B cell (primary cell): ENCODE data around the gene GTPBP6. TPM values are rescaled to one million over a fixed set of nuclear protein-coding genes. Genes with fewer than 3 reads are reported as not detected.

ENCODE experiments used
- ATAC-seq: fragments of 200-7000 bp; cut with Tn5 transposase; one replicate; pipeline ENCODE4 v1.10.0; 2021; ENCODE audit warnings: low read depth, mild to moderate bottlenecking, moderate number of reproducible peaks, moderate library complexity
- CTCF ChIA-PET: fragments of 350-600 bp; sonication (Branson Sonifier 250); formaldehyde crosslinking; loops from one replicate; lab custom pipeline; 2021; ENCODE audit warnings: antibody characterized with exemption, inconsistent platforms; lab: Charles Lee
- POLR2A ChIA-PET: fragments of 350-600 bp; sonication (Branson Sonifier 250); formaldehyde crosslinking; loops from one replicate; lab custom pipeline; 2021; ENCODE audit warnings: antibody characterized with exemption; lab: Charles Lee
- DNase-seq: peaks from one replicate; pipeline ENCODE4 v3.0.0; 2013
- H2AFZ ChIP-seq: 2 replicates; pipeline ENCODE4 v1.6.1; 2012; ENCODE audit warnings: mild to moderate bottlenecking, low read depth, low read length; ENCODE audit not compliant: insufficient read depth, poor library complexity, severe bottlenecking
- H3K27ac ChIP-seq, 2 donors: 1 replicate in 1 of 2; 2 replicates in 1 of 2; pipeline ENCODE4 v1.5.1; 2012 to 2013; ENCODE audit warnings: low read length in 2 of 2, mild to moderate bottlenecking in 2 of 2, moderate library complexity in 1 of 2
- H3K27me3 ChIP-seq, 4 experiments: fragments of 200-600 bp in 1 of 4; sonication (generic) in 1 of 4; replicated peaks in 1 of 4; 1 replicate in 2 of 4; 2 replicates in 2 of 4; pipeline versions ENCODE4 v1.6.1 to v1.7.0; 2013 to 2016; ENCODE audit warnings: low read length in 3 of 4, mild to moderate bottlenecking in 2 of 4, mixed read lengths in 1 of 4, moderate library complexity in 1 of 4; ENCODE audit not compliant: insufficient read depth in 4 of 4, control insufficient read depth in 3 of 4; ENCODE audit errors: control extremely low read depth in 1 of 4
- H3K36me3 ChIP-seq, 2 experiments: replicated peaks in 1 of 2; 1 replicate in 1 of 2; 2 replicates in 1 of 2; pipeline versions ENCODE4 v1.6.1 to v1.7.1; 2013; ENCODE audit warnings: low read length in 1 of 2; ENCODE audit not compliant: insufficient read depth in 2 of 2, control insufficient read depth in 1 of 2; ENCODE audit errors: control extremely low read depth in 1 of 2, extremely low read depth in 1 of 2
- H3K4me1 ChIP-seq, 2 donors: fragments of 200-600 bp in 1 of 2; sonication (generic) in 1 of 2; 1 replicate in 1 of 2; 2 replicates in 1 of 2; pipeline versions ENCODE4 v1.5.1 to v1.6.1; 2013 to 2017; ENCODE audit warnings: low read length in 2 of 2; ENCODE audit not compliant: control insufficient read depth in 2 of 2, insufficient read depth in 2 of 2
- H3K4me2 ChIP-seq: replicated peaks from 2 replicates; pipeline ENCODE3; 2012; ENCODE audit warnings: mild to moderate bottlenecking, low read depth, low read length; ENCODE audit not compliant: poor library complexity, severe bottlenecking
- H3K4me3 ChIP-seq, 5 experiments: fragments of 200-600 bp in 1 of 5; sonication (generic) in 1 of 5; 1 replicate in 3 of 5; 2 replicates in 2 of 5; pipeline versions ENCODE4 v1.5.1 to v1.7.0; 2011 to 2016; ENCODE audit warnings: low read length in 4 of 5, mild to moderate bottlenecking in 4 of 5, low read depth in 2 of 5, control low read depth in 1 of 5, moderate library complexity in 1 of 5; ENCODE audit not compliant: insufficient read depth in 1 of 5; ENCODE audit errors: control extremely low read depth in 1 of 5, extremely low read depth in 1 of 5
- H3K79me2 ChIP-seq: fragments of 200-600 bp; sonication (generic); one replicate; pipeline ENCODE4 v1.6.0; 2016; ENCODE audit warnings: low read length; ENCODE audit not compliant: control insufficient read depth, insufficient read depth
- H3K9ac ChIP-seq: fragments of 200-600 bp; sonication (generic); 2 replicates; pipeline ENCODE4 v1.6.1; 2017; ENCODE audit warnings: mild to moderate bottlenecking, low read length, moderate library complexity
- H3K9me3 ChIP-seq, 3 donors: one replicate each; pipeline versions ENCODE4 v1.6.1 to v1.7.1; 2013; ENCODE audit warnings: low read length in 2 of 3; ENCODE audit not compliant: control insufficient read depth in 2 of 3, insufficient read depth in 1 of 3; ENCODE audit errors: control extremely low read depth in 1 of 3
- H4K20me1 ChIP-seq: 2 replicates; pipeline ENCODE4 v1.6.0; 2012; ENCODE audit warnings: mild to moderate bottlenecking, low read length; ENCODE audit not compliant: insufficient read depth, control insufficient read depth, poor library complexity, severe bottlenecking
- H3K27ac Mint-ChIP-seq: one replicate; pipeline ENCODE4 v1.8.0; 2021; ENCODE audit warnings: mixed read lengths
- H3K27me3 Mint-ChIP-seq: one replicate; pipeline ENCODE4 v1.8.0; 2021; ENCODE audit warnings: mixed read lengths
- H3K4me1 Mint-ChIP-seq: one replicate; pipeline ENCODE4 v1.8.0; 2021; ENCODE audit warnings: mixed read lengths
- H3K4me3 Mint-ChIP-seq: one replicate; pipeline ENCODE4 v1.8.0; 2021; ENCODE audit warnings: mixed read lengths
- H3K9me3 Mint-ChIP-seq: one replicate; pipeline ENCODE4 v1.8.0; 2022; ENCODE audit warnings: mixed read lengths; ENCODE audit not compliant: insufficient read depth
- EZH2 ChIP-seq: IDR thresholded peaks from 2 replicates; pipeline ENCODE4 v1.6.1; 2012; ENCODE audit warnings: borderline replicate concordance, low read depth, mild to moderate bottlenecking, moderate library complexity, low read length; ENCODE audit not compliant: insufficient read depth, poor library complexity, severe bottlenecking
- WGBS: methylation state at CpG from one replicate; pipeline ENCODE4 v1.1.5; 2013; ENCODE audit warnings: missing lambda C conversion rate; ENCODE audit not compliant: insufficient coverage; 5-methylcytosine and 5-hydroxymethylcytosine counted together
- intact Hi-C: fragments of 100-400 bp; cut with micrococcal nuclease; formaldehyde crosslinking; loops from one replicate; pipeline ENCODE4 v1.10.0; 2022
- polyA plus RNA-seq: library from polyadenylated mRNA; depleted of rRNA; stranded (reverse); fragments of >200 nt; gene quantifications from 2 replicates; pipeline ENCODE4 v1.2.3, GENCODE V29; 2012
- total RNA-seq, 2 donors: library from RNA; stranded (reverse); fragments of 120-200 nt in 1 of 2; gene quantifications; 1 replicate in 1 of 2; 2 replicates in 1 of 2; pipeline versions ENCODE4 v1.2.3 to v1.2.4, GENCODE V29; 2013 to 2022
- TF ChIP-seq, protein P1 (sequence below): fragments of 200-600 bp; IDR thresholded peaks from one replicate; pipeline ENCODE4 v1.8.0; 2022; ENCODE audit warnings: antibody characterized with exemption, mild to moderate bottlenecking

The GTPBP6 gene
- total and polyA plus RNA-seq, 2 donors (not counting 1 experiment from before 2014, with no cell fraction given), result 72.9 to 82.9 TPM

GRCh38 chrX:275476-275966 is 43.1 kb downstream of the GTPBP6 start:
- peak overlapping the region; percentile 85 for H2AFZ ChIP-seq

GRCh38 chrX:274904-275475 is 43.6 kb downstream of the GTPBP6 start:
- H3K9me3 Mint-ChIP-seq, result no peaks in the 10 kb centered on the region
- no peaks in the 10 kb centered on the region for H3K27me3 Mint-ChIP-seq
- ChIA-PET CTCF (no interaction called here), POLR2A (no interaction called here)
- peak overlapping the region; percentile 99 for H3K4me2 ChIP-seq
- no peak for TF ChIP-seq EZH2
- peak overlapping the region; percentile 78 for H3K4me3 Mint-ChIP-seq
- intact Hi-C loops, result no loop called here
- H3K4me3 ChIP-seq, result peak overlapping the region in 1 of 5 experiments; percentile 43
- H3K27ac Mint-ChIP-seq, result peak overlapping the region; percentile 37
- H3K27ac ChIP-seq, result no peak overlapping the region
- peak overlapping the region; percentile 85 for H2AFZ ChIP-seq
- no peaks in the 10 kb centered on the region for H3K79me2 ChIP-seq
- H4K20me1 ChIP-seq, result no peaks in the 10 kb centered on the region
- peaks cover 19 to 24% of the 10 kb centered on the region in 2 donors for H3K4me1 ChIP-seq
- H3K4me1 Mint-ChIP-seq, result peaks cover 18% of the 10 kb centered on the region
- peaks cover 0 to 22% (median 0%) of the 10 kb centered on the region in 4 experiments for H3K27me3 ChIP-seq
- no peaks in the 10 kb centered on the region for H3K36me3 ChIP-seq
- no peak overlapping the region for H3K9ac ChIP-seq
- H3K9me3 ChIP-seq, result no peaks in the 10 kb centered on the region
- DNase-seq (no peak), ATAC-seq (no peak)
- 10% methylated on average over 10 of the region's 16 CpGs for WGBS

More at GRCh38 chrX:275476-275966, 43.1 kb downstream of the GTPBP6 start:
- intact Hi-C loops, result no loop called here
- ChIA-PET POLR2A (no interaction called here), CTCF (no interaction called here)
- H3K9me3 ChIP-seq, result no peaks in the 10 kb centered on the region
- H3K79me2 ChIP-seq, result no peaks in the 10 kb centered on the region
- no peak overlapping the region for H3K27ac ChIP-seq
- TF ChIP-seq, protein P1, sequence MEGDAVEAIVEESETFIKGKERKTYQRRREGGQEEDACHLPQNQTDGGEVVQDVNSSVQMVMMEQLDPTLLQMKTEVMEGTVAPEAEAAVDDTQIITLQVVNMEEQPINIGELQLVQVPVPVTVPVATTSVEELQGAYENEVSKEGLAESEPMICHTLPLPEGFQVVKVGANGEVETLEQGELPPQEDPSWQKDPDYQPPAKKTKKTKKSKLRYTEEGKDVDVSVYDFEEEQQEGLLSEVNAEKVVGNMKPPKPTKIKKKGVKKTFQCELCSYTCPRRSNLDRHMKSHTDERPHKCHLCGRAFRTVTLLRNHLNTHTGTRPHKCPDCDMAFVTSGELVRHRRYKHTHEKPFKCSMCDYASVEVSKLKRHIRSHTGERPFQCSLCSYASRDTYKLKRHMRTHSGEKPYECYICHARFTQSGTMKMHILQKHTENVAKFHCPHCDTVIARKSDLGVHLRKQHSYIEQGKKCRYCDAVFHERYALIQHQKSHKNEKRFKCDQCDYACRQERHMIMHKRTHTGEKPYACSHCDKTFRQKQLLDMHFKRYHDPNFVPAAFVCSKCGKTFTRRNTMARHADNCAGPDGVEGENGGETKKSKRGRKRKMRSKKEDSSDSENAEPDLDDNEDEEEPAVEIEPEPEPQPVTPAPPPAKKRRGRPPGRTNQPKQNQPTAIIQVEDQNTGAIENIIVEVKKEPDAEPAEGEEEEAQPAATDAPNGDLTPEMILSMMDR, result no peak
- no peak for TF ChIP-seq EZH2
- peaks cover 0 to 22% (median 0%) of the 10 kb centered on the region in 4 experiments for H3K27me3 ChIP-seq
- H3K9ac ChIP-seq, result peak overlapping the region; percentile 74
- peak; percentile 11 for ATAC-seq
- peak overlapping the region; percentile 99 for H3K4me2 ChIP-seq
- H3K4me1 ChIP-seq, result peaks cover 19 to 24% of the 10 kb centered on the region in 2 donors
- peak overlapping the region; percentile 28 to 75 (median 56) for H3K4me3 ChIP-seq
- no peak overlapping the region for H3K27ac Mint-ChIP-seq
- 13% methylated on average over 32 of the region's 32 CpGs for WGBS
- H3K4me1 Mint-ChIP-seq, result peaks cover 18% of the 10 kb centered on the region
- H3K27me3 Mint-ChIP-seq, result no peaks in the 10 kb centered on the region
- H3K36me3 ChIP-seq, result no peaks in the 10 kb centered on the region
- peak overlapping the region; percentile 78 for H3K4me3 Mint-ChIP-seq
- DNase-seq, result no peak
- no peaks in the 10 kb centered on the region for H3K9me3 Mint-ChIP-seq
- H4K20me1 ChIP-seq, result no peaks in the 10 kb centered on the region
